Ramos (cell line): ENCODE results near the gene IQSEC2.

Experiments
- in situ Hi-C: fragments of 300-500 bp; cut with MboI; formaldehyde crosslinking; loops from one replicate; pipeline ENCODE4 v1.14.3; 2022; ENCODE audit warnings: low sequenced_read_pairs; ENCODE audit not compliant: unreplicated experiment

IQSEC2 gene

GRCh38 chrX:53279296-53280237, 1.8 kb downstream of the IQSEC2 start:
- in situ Hi-C loops = no loop called here

GRCh38 chrX:53272808-53273337, 8.5 kb downstream of the IQSEC2 start:
- in situ Hi-C loops = no loop called here

- in situ Hi-C loops = no loop called here
Measured at GRCh38 chrX:53269536-53270107, 11.8 kb downstream of the IQSEC2 start.

GRCh38 chrX:53268173-53268572, 13.2 kb downstream of the IQSEC2 start:
- in situ Hi-C loops = no loop called here

GRCh38 chrX:53266914-53267313, 14.5 kb downstream of the IQSEC2 start:
- in situ Hi-C loops = no loop called here

GRCh38 chrX:53265771-53266574, 15.4 kb downstream of the IQSEC2 start:
- in situ Hi-C loops = no loop called here

GRCh38 chrX:53263597-53264094, 17.7 kb downstream of the IQSEC2 start:
- in situ Hi-C loops = no loop called here

- in situ Hi-C loops = no loop called here
Measured at GRCh38 chrX:53262918-53263394, 18.4 kb downstream of the IQSEC2 start.

- in situ Hi-C loops = no loop called here
Measured at GRCh38 chrX:53262189-53262917, 19.0 kb downstream of the IQSEC2 start.

GRCh38 chrX:53261355-53261972, 19.9 kb downstream of the IQSEC2 start:
- in situ Hi-C loops = no loop called here

GRCh38 chrX:53260836-53261235, 20.5 kb downstream of the IQSEC2 start:
- in situ Hi-C loops = no loop called here

GRCh38 chrX:53257670-53258423, 23.5 kb downstream of the IQSEC2 start:
- in situ Hi-C loops = no loop called here

- in situ Hi-C loops = no loop called here
Measured at GRCh38 chrX:53257166-53257565, 24.2 kb downstream of the IQSEC2 start.

- in situ Hi-C loops = no loop called here
Measured at GRCh38 chrX:53256446-53257041, 24.8 kb downstream of the IQSEC2 start.

- in situ Hi-C loops = no loop called here
Measured at GRCh38 chrX:53255738-53256191, 25.6 kb downstream of the IQSEC2 start.

- in situ Hi-C loops = no loop called here
Measured at GRCh38 chrX:53254570-53255461, 26.6 kb downstream of the IQSEC2 start.
